NB4 (cell line): ENCODE measurements around the gene COL6A5.

Source experiments
- CTCF ChIP-seq: IDR thresholded peaks from one replicate; pipeline ENCODE4 v1.5.1; 2012; ENCODE audit warnings: low read depth, low read length
- MAX ChIP-seq: IDR thresholded peaks from 2 replicates; pipeline ENCODE4 v1.6.1; 2011; ENCODE audit warnings: low read depth, low read length
- MYC ChIP-seq: IDR thresholded peaks from 2 replicates; pipeline ENCODE4 v1.6.1; 2011; ENCODE audit warnings: low read depth, low read length
- POLR2A ChIP-seq: IDR thresholded peaks from 2 replicates; pipeline ENCODE4 v1.6.1; 2011; ENCODE audit warnings: mild to moderate bottlenecking; ENCODE audit not compliant: insufficient read length; ENCODE audit errors: extremely low read depth

- TF ChIP-seq CTCF (no peak), POLR2A (no peak), MYC (no peak), MAX (no peak)
Observed at GRCh38 chr3:130383424-130383823, 38.0 kb downstream of the COL6A5 start.
